OCI-LY7 (cell line): Measurements from ENCODE around the gene GRIK1. TPM values are rescaled to one million over a fixed set of nuclear protein-coding genes. Genes with fewer than 3 reads are reported as not detected.

ENCODE experiments used
- BruUV-seq: library from RNA; stranded (reverse); fragments of 400-500 nt; replicated peaks from 2 replicates; lab custom pipeline; 2021; lab: Mats Ljungman, UMichigan
- CTCF ChIA-PET: fragments of 300-600 bp; sonication (Branson Sonifier 250); formaldehyde crosslinking; loops from one replicate; lab custom pipeline; 2022; ENCODE audit warnings: antibody characterized with exemption; ENCODE audit not compliant: unreplicated experiment; lab: Charles Lee
- POLR2A ChIA-PET: fragments of 300-600 bp; sonication (Branson Sonifier 250); formaldehyde crosslinking; loops from one replicate; lab custom pipeline; 2022; ENCODE audit warnings: antibody characterized with exemption; lab: Charles Lee
- DNase-seq: peaks from one replicate; pipeline ENCODE4 v3.0.0-alpha.2; 2015; ENCODE audit warnings: low spot score
- H2AFZ ChIP-seq: fragments of 200-600 bp; sonication (generic), shearing (Covaris generic); 2 replicates; pipeline ENCODE4 v1.6.1; 2014; ENCODE audit warnings: mild to moderate bottlenecking, antibody characterized with exemption, low read length, moderate library complexity
- H3K27ac ChIP-seq: fragments of 200-600 bp; sonication (generic); 2 replicates; pipeline ENCODE4 v1.5.1; 2014; ENCODE audit warnings: mixed run types, low read depth, mild to moderate bottlenecking, moderate library complexity, low read length, inconsistent platforms; ENCODE audit not compliant: poor library complexity, severe bottlenecking
- H3K36me3 ChIP-seq: fragments of 200-600 bp; sonication (generic); 2 replicates; pipeline ENCODE4 v1.6.1; 2014; ENCODE audit warnings: mild to moderate bottlenecking, antibody characterized with exemption, low read length, moderate library complexity, mixed read lengths; ENCODE audit not compliant: insufficient read depth
- H3K4me1 ChIP-seq: fragments of 200-600 bp; sonication (generic); 2 replicates; pipeline ENCODE4 v1.5.1; 2014; ENCODE audit warnings: mild to moderate bottlenecking, low read length; ENCODE audit not compliant: insufficient read depth, poor library complexity, severe bottlenecking
- H3K4me2 ChIP-seq: fragments of 200-600 bp; sonication (generic); 2 replicates; pipeline ENCODE4 v1.6.1; 2014; ENCODE audit warnings: mild to moderate bottlenecking, low read length
- H3K4me3 ChIP-seq: fragments of 200-600 bp; sonication (generic); 2 replicates; pipeline ENCODE4 v1.5.1; 2014; ENCODE audit warnings: mild to moderate bottlenecking, low read depth, low read length; ENCODE audit not compliant: poor library complexity, severe bottlenecking
- H3K79me2 ChIP-seq: fragments of 200-600 bp; sonication (generic); 2 replicates; pipeline ENCODE4 v1.6.1; 2016; ENCODE audit warnings: low read depth, mild to moderate bottlenecking, low read length, moderate library complexity, mixed read lengths; ENCODE audit not compliant: insufficient read depth
- H3K9me2 ChIP-seq: fragments of 200-600 bp; sonication (generic); 2 replicates; pipeline ENCODE4 v1.6.1; 2016; ENCODE audit warnings: mild to moderate bottlenecking, low read length, mixed read lengths; ENCODE audit not compliant: insufficient read depth
- H3K9me3 ChIP-seq: fragments of 200-600 bp; sonication (generic); 2 replicates; pipeline ENCODE4 v1.6.1; 2014; ENCODE audit warnings: mild to moderate bottlenecking, mixed run types, low read length, mixed read lengths
- H4K20me1 ChIP-seq: fragments of 200-600 bp; sonication (generic); 2 replicates; pipeline ENCODE4 v1.6.1; 2014; ENCODE audit warnings: mild to moderate bottlenecking, antibody characterized with exemption, low read length, moderate library complexity, mixed read lengths; ENCODE audit not compliant: insufficient read depth
- EZH2phosphoT487 ChIP-seq: fragments of 200-600 bp; sonication (generic); IDR thresholded peaks from 2 replicates; pipeline ENCODE4 v1.6.1; 2018; ENCODE audit warnings: low read depth, borderline replicate concordance, mild to moderate bottlenecking, mixed run types, antibody characterized with exemption, low read length, moderate library complexity, mixed read lengths
- intact Hi-C: fragments of 100-400 bp; cut with micrococcal nuclease; formaldehyde crosslinking; loops from one replicate; pipeline ENCODE4 v1.10.0; 2022; ENCODE audit not compliant: unreplicated experiment
- total RNA-seq, 2 experiments: library from RNA; depleted of rRNA in 1 of 2; stranded (reverse); fragments of >200 nt in 1 of 2; shearing (Covaris generic) in 1 of 2; gene quantifications; 2 replicates each; pipeline ENCODE4 v1.2.3, GENCODE V29; 2014 to 2022
- TF ChIP-seq, protein P1 (sequence below): fragments of 200-600 bp; sonication (generic); conservative IDR thresholded peaks from 2 replicates; pipeline ENCODE4 v1.5.1; 2014; ENCODE audit warnings: mild to moderate bottlenecking, antibody characterized with exemption, low read length, moderate library complexity, mixed read lengths

The GRIK1 gene
- total RNA-seq, 2 experiments from 2014 or later: 4.1 TPM; not detected in 1

DNA sequence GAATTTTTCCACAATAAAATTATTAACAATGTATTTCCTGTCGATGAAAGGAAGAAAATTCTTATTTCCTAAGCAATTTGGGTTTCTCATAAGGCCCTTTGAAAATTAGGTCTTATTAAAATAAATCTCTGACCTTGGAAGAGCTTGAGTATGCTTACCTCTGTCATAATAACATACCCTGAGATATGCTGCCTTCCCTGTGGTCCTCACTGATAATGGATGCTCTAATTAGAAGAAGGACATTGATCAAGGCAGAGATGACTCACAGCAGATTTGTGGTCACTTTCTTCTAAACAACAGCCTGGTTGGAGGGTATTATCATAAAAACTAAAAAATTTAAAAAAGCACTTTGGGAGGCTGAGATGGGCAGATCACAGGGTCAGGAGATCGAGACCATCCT is 217.8 kb downstream of the GRIK1 start:
- Histone ChIP-seq H3K36me3 (no peaks in the 10 kb centered on the region), H3K27ac (no peak overlapping the region), H3K9me3 (no peaks in the 10 kb centered on the region), H2AFZ (no peak overlapping the region), H4K20me1 (no peaks in the 10 kb centered on the region), H3K4me1 (no peaks in the 10 kb centered on the region), H3K9me2 (no peaks in the 10 kb centered on the region), H3K4me2 (no peak overlapping the region), H3K79me2 (no peaks in the 10 kb centered on the region), H3K4me3 (no peak overlapping the region)
- CTCF ChIA-PET: no interaction called here
- TF ChIP-seq, protein P1, sequence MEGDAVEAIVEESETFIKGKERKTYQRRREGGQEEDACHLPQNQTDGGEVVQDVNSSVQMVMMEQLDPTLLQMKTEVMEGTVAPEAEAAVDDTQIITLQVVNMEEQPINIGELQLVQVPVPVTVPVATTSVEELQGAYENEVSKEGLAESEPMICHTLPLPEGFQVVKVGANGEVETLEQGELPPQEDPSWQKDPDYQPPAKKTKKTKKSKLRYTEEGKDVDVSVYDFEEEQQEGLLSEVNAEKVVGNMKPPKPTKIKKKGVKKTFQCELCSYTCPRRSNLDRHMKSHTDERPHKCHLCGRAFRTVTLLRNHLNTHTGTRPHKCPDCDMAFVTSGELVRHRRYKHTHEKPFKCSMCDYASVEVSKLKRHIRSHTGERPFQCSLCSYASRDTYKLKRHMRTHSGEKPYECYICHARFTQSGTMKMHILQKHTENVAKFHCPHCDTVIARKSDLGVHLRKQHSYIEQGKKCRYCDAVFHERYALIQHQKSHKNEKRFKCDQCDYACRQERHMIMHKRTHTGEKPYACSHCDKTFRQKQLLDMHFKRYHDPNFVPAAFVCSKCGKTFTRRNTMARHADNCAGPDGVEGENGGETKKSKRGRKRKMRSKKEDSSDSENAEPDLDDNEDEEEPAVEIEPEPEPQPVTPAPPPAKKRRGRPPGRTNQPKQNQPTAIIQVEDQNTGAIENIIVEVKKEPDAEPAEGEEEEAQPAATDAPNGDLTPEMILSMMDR: no peak
- TF ChIP-seq EZH2phosphoT487: no peak
- POLR2A ChIA-PET: interaction anchor here (0.6 kb wide), 1 partner anchor 25 kb away, joined by 3 read pairs; no protein-coding TSS in a partner anchor
- no peak for DNase-seq
- intact Hi-C loops: no loop called here
- no TSS peak for BruUV-seq

DNA sequence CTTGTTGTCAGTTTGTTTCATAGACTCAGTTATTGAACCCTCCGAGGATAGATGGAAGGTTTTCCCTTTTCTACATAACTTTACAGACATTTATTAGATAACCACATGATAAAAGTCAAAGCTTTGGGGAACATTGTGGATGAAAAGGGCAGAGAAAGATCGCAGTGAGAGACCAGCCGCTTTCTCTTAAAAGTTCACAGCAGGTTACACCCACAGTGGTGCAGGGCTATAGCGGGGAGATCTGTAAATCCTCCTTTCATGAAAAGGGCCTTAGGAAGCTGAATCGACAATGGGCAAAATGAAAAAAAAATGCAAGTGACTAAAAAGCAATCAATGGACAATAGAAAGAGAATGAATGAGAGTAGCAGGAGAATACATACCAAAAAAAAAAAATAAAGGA is 218.6 kb downstream of the GRIK1 start:
- H2AFZ ChIP-seq: no peak overlapping the region
- H3K36me3 ChIP-seq: no peaks in the 10 kb centered on the region
- no peak for TF ChIP-seq EZH2phosphoT487
- H3K27ac ChIP-seq: no peak overlapping the region
- no peak overlapping the region for H3K4me2 ChIP-seq
- no peaks in the 10 kb centered on the region for H3K9me2 ChIP-seq
- H3K79me2 ChIP-seq: no peaks in the 10 kb centered on the region
- no peaks in the 10 kb centered on the region; the same call in 1 of the 2 replicates for H3K9me3 ChIP-seq
- no peaks in the 10 kb centered on the region for H4K20me1 ChIP-seq
- intact Hi-C loops: no loop called here
- H3K4me3 ChIP-seq: no peak overlapping the region
- no peak for DNase-seq
- H3K4me1 ChIP-seq: no peaks in the 10 kb centered on the region
- ChIA-PET CTCF (no interaction called here), POLR2A (no interaction called here)
- BruUV-seq: no TSS peak

DNA sequence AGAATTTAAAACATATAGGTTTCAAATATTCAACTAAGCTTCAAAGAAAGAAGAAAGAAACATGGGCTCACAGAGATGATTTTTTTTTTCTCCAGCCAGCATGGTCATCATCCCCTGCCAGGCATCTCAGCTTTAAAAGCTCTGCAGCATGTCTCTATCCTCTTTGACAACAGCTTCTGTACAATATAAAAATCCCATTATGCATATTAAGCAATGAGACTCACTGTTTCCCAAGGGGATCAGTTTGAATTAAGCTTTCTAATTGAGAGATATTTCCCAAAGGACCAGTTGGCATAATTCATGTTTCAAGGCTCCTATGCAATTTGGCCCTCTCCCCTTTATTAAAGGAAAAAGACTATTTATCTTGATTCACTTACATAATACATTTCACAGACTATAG is 220.3 kb downstream of the GRIK1 start:
- no peak for DNase-seq
- ChIA-PET CTCF (no interaction called here), POLR2A (interaction anchor here (0.6 to 2.0 kb wide), 6 partner anchors 9 to 171 kb away, joined by 3 to 6 read pairs (median 4); no protein-coding TSS in a partner anchor)
- Histone ChIP-seq H3K9me2 (no peaks in the 10 kb centered on the region), H3K79me2 (no peaks in the 10 kb centered on the region), H3K4me1 (no peaks in the 10 kb centered on the region), H3K9me3 (no peaks in the 10 kb centered on the region; the same call in 1 of the 2 replicates), H4K20me1 (no peaks in the 10 kb centered on the region), H3K4me3 (no peak overlapping the region), H2AFZ (no peak overlapping the region), H3K4me2 (no peak overlapping the region), H3K36me3 (no peaks in the 10 kb centered on the region), H3K27ac (no peak overlapping the region)
- no peak for TF ChIP-seq EZH2phosphoT487
- TF ChIP-seq, protein P1: no peak
- intact Hi-C loops: no loop called here
- no TSS peak for BruUV-seq
